K562 (cell line): ENCODE results near the gene SYNE1.

Experiments
- BHLHE40 ChIP-seq: IDR thresholded peaks from 2 replicates; pipeline ENCODE4 v1.6.1; 2011; ENCODE audit warnings: low read length, improper control_type of control experiment
- CBX3 ChIP-seq, 2 experiments: IDR thresholded peaks; 1 replicate in 1 of 2; 2 replicates in 1 of 2; pipeline ENCODE4 v1.6.1; 2012; ENCODE audit warnings: inconsistent platforms in 2 of 2, low read length in 2 of 2, borderline replicate concordance in 1 of 2, control low read depth in 1 of 2
- CTCF ChIP-seq, 3 experiments: IDR thresholded peaks in 2 of 3; conservative IDR thresholded peaks in 1 of 3; 2 replicates each; pipeline ENCODE4 v1.5.1; 2011 to 2012; ENCODE audit warnings: low read length in 3 of 3, mild to moderate bottlenecking in 3 of 3, control low read depth in 2 of 3, improper control_type of control experiment in 1 of 3, inconsistent platforms in 1 of 3, low read depth in 1 of 3, mixed read lengths in 1 of 3, moderate library complexity in 1 of 3; ENCODE audit not compliant: insufficient read depth in 2 of 3
- EZH2 ChIP-seq: IDR thresholded peaks from 2 replicates; pipeline ENCODE4 v1.6.1; 2012; ENCODE audit warnings: low read depth, mild to moderate bottlenecking, inconsistent platforms, low read length, borderline replicate concordance
- GABPA ChIP-seq: fragments of 200-800 bp; sonication (Bioruptor generic); conservative IDR thresholded peaks from 2 replicates; pipeline ENCODE4 v1.6.1; 2016; ENCODE audit warnings: low read depth, missing genetic modification characterization, missing compliant biosample characterization
- HDGF ChIP-seq: fragments of 450-650 bp; IDR thresholded peaks from 2 replicates; pipeline ENCODE4 v1.6.1; 2016
- PBX2 ChIP-seq, 2 experiments: IDR thresholded peaks in 1 of 2; conservative IDR thresholded peaks in 1 of 2; 2 replicates each; pipeline ENCODE4 v1.6.1; 2016; ENCODE audit warnings: low read depth in 2 of 2, mild to moderate bottlenecking in 1 of 2, missing compliant biosample characterization in 1 of 2, missing genetic modification characterization in 1 of 2, moderate library complexity in 1 of 2
- SP1 ChIP-seq: sonication (generic); formaldehyde crosslinking; IDR thresholded peaks from 2 replicates; pipeline ENCODE4 v1.8.1; 2022; ENCODE audit warnings: mild to moderate bottlenecking, missing genetic modification reagents
- TBP ChIP-seq: optimal IDR thresholded peaks from 2 replicates; pipeline ENCODE3; 2011; ENCODE audit warnings: low read depth, low read length, improper control_type of control experiment
- ZC3H11A ChIP-seq: IDR thresholded peaks from 2 replicates; pipeline ENCODE4 v1.6.1; 2012; ENCODE audit warnings: low read depth, low read length, improper control_type of control experiment
- ZEB2 ChIP-seq: fragments of 450-650 bp; IDR thresholded peaks from 2 replicates; pipeline ENCODE4 v1.6.1; 2016
- ZNF263 ChIP-seq: sonication (generic); formaldehyde crosslinking; IDR thresholded peaks from 2 replicates; pipeline ENCODE4 v1.8.0; 2022; ENCODE audit warnings: mild to moderate bottlenecking, missing genetic modification reagents, borderline replicate concordance
- ZSCAN29 ChIP-seq: fragments of 450-650 bp; IDR thresholded peaks from 2 replicates; pipeline ENCODE4 v1.6.1; 2017
- TF ChIP-seq, protein P1 (sequence below): sonication (generic); formaldehyde crosslinking; IDR thresholded peaks from 2 replicates; pipeline ENCODE4 v1.9.0; 2022; ENCODE audit warnings: mild to moderate bottlenecking, missing genetic modification reagents

- no peak for TF ChIP-seq PBX2 (CRISPR knock-in tag; IDR thresholded peaks at IDR 0.05; ENCODE audit: low read depth)
- no peak for TF ChIP-seq PBX2 (tag; conservative IDR thresholded peaks at IDR 0.05; ENCODE audit: low read depth)
- no peak for TF ChIP-seq BHLHE40
- no peak for TF ChIP-seq ZC3H11A
- TF ChIP-seq HDGF = no peak
- no peak for TF ChIP-seq CTCF (IDR thresholded peaks at IDR 0.05 in 2 of 3, conservative IDR thresholded peaks at IDR 0.05 in 1 of 3; ENCODE audit: insufficient read depth in 2 of 3, low read depth in 1 of 3, low read length in 3 of 3)
- TF ChIP-seq ZEB2 = no peak
- TF ChIP-seq TBP = no peak
- no peak for TF ChIP-seq GABPA (tag)
- TF ChIP-seq ZSCAN29 = no peak
- no peak for TF ChIP-seq EZH2
- TF ChIP-seq, protein P1, sequence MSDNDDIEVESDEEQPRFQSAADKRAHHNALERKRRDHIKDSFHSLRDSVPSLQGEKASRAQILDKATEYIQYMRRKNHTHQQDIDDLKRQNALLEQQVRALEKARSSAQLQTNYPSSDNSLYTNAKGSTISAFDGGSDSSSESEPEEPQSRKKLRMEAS (CRISPR knock-in tag) = no peak
- TF ChIP-seq SP1 = no peak
- no peak for TF ChIP-seq ZNF263
- no peak for TF ChIP-seq CBX3 (IDR thresholded peaks at IDR 0.05; ENCODE audit: borderline replicate concordance in 1 of 2, low read length in 2 of 2)
Measured at GRCh38 chr6:152313542-152314482, 323.4 kb downstream of the SYNE1 start.
